GM10266 (cell line): Measurements from ENCODE around the gene RACK1.

Source experiments
- DNase-seq: peaks from one replicate; pipeline ENCODE4 v3.0.0; 2012; ENCODE audit errors: extremely low spot score
- TF ChIP-seq, protein P1 (sequence below): IDR thresholded peaks from 2 replicates; pipeline ENCODE4 v1.5.1; 2012; ENCODE audit warnings: mild to moderate bottlenecking, low read depth; ENCODE audit not compliant: control insufficient read depth, insufficient read depth; ENCODE audit errors: missing control alignments

Gene RACK1

DNA sequence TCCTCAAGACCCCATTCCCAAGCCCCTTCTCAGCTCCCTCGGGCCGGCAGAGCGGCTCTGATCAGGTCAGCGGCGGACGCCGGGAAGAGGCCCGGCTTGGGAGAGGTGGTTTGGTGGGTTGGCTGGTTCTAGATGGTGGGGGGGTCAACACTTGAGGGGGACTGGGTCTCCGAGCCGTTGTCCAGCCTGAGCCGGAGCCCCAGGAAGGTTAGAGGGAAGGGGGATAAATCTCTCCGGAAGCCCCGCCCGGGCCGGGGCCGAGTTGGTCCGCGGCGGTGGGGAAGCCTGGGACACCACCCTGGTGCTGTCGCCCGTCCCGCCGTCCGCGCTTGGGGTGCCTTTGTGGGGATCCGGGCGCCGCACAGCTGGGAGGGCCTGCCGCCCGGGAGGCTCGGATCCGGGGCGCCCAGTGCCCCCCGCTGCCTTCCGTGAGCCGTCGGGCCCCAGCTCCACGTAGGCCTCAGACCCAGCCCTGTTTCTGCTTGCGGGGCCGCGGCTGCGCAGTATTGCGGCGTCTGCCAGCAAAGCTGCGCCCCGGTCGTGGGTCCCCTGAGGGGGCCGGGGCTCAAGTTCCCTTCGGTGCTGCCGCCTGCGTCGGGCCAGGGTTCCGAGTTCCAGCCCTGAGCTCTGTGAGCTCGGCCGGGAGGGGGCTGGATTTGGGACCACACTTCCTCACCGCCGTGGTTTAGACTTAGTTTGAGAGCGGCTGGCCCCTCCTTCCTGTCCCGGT is 17.8 kb upstream of the RACK1 start:
- DNase-seq = peak; percentile 76
- TF ChIP-seq, protein P1, sequence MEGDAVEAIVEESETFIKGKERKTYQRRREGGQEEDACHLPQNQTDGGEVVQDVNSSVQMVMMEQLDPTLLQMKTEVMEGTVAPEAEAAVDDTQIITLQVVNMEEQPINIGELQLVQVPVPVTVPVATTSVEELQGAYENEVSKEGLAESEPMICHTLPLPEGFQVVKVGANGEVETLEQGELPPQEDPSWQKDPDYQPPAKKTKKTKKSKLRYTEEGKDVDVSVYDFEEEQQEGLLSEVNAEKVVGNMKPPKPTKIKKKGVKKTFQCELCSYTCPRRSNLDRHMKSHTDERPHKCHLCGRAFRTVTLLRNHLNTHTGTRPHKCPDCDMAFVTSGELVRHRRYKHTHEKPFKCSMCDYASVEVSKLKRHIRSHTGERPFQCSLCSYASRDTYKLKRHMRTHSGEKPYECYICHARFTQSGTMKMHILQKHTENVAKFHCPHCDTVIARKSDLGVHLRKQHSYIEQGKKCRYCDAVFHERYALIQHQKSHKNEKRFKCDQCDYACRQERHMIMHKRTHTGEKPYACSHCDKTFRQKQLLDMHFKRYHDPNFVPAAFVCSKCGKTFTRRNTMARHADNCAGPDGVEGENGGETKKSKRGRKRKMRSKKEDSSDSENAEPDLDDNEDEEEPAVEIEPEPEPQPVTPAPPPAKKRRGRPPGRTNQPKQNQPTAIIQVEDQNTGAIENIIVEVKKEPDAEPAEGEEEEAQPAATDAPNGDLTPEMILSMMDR = no peak

DNA sequence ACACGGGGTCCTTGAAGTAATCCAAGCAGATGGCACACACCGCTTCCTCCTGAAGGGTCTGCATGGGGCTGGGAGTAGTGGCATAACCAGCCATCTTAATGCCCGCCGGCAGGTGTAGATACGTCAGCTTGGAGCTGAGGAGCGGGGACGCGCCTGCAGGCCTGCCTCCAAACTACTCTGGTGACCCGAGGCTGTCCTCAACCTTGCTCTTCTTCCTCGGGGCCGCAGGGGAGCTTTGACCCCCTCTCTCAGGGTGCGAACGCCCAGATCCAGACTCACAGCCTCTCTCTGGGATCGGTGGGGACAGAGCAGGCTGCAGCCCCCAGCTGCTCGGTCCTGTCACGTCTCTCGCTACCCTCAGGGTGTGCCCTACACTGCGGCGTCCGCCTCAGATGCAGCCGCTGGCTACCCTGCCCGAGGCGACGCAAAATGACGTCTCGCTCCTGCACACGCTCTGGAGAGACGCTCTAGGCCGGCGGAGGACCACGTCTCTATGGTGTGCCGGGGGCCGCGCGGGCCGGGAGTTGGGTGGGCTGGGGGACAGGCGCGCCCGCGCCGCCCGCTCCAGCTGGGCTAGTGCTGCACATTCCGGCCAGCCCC is 17.1 kb upstream of the RACK1 start, which contains the start of gene TRIM52:
TSS of gene TRIM52 (minus strand) at position 424 of the 600 bp plus-strand sequence. CDS start at position 94, 330 bp downstream.
- peak; percentile 91 for DNase-seq
- TF ChIP-seq, protein P1 = no peak

DNA sequence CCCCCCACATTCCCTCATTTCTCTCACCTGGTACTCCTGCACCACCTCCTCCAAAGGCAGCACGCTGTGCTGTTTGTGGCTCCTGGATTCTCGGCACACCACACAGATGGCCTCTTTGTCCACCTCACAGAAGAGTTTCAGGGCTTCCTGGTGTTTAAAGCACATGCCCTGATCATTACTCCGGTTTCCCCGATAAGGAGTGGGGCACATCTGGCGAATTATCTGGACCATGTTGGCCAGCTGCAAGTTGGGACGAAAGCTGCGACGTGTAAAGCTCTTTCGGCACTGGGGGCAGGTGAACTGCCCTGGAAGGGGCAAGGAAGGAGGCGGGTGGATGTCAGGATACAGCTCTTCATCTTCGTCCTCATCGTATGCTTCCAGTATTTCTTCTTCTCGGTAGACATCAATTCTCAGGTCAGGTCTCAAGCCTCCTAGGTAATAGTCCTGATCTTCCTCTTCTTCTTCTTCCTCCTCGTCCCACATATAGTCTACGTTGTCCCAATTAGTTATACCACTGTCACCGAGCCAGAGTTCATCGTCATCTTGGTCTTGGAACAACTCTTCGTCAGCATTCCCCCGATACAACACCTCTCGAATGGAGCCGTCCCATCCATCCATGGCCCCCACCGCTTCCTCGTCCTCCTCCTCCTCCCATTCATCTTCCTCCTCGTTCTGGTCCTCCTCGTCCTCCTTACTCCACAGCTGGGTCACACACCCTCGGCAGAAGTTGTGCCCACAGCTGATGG is 16.4 kb upstream of the RACK1 start:
- TF ChIP-seq, protein P1 = no peak
- no peak for DNase-seq

DNA sequence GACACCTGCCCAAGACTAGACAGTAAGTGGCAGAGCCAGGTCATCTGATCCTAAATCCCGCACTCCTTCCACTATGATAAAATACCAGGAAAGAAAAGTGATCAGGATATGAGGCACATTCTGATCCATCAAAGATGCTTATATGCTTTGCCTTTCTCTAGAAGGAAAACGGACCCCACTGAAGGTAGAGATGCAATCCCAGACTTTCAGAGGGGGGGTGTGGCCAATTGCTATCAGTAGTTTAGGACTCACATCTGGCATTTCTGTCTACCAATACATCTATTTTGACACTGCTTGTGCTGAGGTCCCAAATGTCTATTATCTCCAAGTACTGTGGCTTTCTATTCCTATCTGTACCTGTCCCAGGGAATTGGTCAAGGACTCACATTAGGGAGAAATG is 15.6 kb upstream of the RACK1 start:
- no peak for DNase-seq
- TF ChIP-seq, protein P1 = no peak

DNA sequence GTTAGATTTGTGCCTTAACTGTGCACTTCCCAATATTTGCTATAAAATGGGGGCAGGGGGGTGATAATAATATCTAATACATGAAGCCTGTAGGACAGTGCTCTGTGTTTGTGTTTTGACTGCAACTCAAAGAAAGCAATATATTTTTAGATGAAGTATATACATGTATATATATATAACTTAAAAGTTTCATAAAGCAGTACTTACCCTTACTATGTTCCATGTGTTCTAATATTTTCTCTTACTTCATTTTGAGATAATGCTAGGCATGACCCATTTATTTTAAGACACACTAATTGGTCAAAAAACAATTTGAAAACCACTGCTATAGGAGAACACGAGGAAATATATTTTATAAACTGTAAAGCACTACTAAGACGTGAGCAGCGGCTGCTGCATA is 14.9 kb upstream of the RACK1 start:
- no peak for DNase-seq
- TF ChIP-seq, protein P1 = no peak

DNA sequence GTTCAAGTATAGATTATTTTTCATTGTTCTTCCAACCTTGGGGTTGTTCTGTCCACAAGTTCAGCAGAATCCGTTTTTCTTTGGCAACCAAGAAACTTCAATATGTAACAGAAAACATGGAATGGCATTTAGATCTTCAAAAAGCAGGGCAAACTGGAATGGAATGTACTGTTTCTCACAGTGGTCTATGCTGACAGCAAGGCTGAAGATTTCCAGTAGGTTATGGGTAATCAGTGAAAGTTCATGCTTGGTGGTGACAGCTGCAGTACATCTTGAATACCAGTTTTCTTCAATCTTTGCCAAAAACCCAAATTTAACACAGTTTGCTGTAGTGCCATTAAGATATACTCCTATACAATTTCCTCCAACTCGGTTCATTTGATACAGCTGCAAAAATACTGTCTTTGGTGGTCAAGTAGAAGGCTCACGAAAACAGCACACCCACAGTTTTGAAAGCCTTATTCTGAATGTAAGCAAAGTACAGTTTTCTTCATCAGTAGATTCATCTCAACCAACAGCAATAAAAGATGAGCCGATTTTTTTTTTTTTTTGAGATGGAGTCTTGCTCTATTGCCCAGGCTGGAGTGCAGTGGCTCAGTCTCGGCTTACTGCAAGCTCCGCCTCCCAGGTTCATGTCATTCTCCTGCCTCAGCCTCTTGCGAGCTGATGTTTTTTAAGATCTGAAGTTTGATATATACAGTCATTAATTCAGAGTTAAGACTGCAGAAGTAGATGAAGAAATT is 12.3 kb upstream of the RACK1 start:
- no peak for DNase-seq
- TF ChIP-seq, protein P1 = no peak

DNA sequence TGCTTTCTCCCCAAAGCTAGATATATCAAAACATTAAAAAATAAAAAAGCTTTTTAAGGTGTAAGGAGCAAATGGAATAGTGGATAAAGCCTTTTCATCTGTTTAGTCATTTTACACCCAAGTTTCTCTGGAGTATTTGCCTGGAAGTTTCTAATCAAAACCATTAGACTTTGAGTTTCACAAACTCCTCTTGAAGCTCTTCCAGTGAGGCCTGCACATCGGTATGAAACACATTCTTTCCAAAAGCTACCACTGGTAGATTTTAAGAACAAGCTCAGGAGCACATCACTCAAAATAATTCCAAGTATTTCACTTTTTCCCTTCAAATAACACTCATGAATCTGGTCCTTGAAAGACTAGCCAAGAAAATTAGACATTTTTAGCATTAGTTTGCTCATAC is 11.6 kb upstream of the RACK1 start:
- TF ChIP-seq, protein P1 = no peak
- no peak for DNase-seq
